HuH-7.5 (cell line): ENCODE measurements around the gene ARRB2.
"Not testable (repeated sequence)": the region's sequence is repeated elsewhere in the genome, so short reads cannot be mapped to it uniquely, and the experiment has no call there.

Experiments
- DNase-seq: peaks from one replicate; pipeline ENCODE4 v3.0.0; 2011; ENCODE audit warnings: low spot score

Gene ARRB2

DNA sequence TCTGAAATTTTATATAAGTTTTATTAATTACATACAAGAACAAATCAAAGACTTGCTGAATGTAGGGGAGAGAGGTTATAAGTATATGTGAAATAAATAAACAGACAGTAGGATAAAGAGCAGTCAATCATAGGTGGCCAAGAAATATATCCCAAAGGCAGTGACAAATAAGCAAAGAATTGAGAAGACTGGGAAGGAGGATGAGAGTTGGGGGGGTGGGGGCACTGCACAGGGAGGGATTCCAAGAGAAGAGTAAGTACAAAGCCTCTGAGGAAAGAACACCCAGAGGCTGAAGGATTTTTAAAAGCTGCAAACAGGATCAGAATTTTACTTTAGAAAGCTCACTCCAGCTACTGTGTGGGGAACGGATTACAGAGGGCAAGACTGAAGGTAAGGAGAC lies 9.3 kb upstream of the ARRB2 start:
- DNase-seq, result no peak

DNA sequence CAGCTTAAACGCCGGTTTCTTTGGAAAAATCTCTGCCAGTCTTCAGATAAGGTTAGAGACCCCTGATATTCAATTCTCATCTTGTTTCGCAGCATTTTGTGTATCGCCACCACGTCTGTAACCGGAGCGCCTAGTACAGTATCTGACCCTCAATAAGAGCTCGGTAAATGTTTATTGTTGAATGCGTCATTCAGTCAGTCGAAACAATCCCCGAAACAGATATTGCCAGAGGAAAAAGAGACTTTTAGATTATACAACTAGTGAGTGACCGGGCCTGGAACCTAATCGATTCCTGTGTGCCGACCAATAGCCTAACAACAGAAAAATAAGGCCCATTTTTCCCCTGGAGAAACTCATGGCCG lies 7.1 kb upstream of the ARRB2 start:
- no peak for DNase-seq

DNA sequence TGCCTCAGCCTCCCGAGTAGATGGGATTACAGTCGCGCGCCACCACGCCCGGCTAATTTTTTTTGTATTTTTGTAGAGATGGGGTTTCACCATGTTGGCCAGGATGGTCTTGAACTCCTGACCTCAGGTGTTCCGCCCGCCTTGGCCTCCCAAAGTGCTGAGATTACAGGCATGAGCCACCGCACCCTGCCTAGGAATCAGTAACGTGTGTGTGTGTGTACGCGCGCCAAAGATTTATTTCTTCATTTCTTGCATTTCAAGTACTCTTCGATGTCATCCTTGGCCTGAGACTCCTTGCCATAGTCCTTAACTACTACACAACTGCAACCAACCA lies 5.9 kb upstream of the ARRB2 start:
- DNase-seq, result not testable (repeated sequence)

DNA sequence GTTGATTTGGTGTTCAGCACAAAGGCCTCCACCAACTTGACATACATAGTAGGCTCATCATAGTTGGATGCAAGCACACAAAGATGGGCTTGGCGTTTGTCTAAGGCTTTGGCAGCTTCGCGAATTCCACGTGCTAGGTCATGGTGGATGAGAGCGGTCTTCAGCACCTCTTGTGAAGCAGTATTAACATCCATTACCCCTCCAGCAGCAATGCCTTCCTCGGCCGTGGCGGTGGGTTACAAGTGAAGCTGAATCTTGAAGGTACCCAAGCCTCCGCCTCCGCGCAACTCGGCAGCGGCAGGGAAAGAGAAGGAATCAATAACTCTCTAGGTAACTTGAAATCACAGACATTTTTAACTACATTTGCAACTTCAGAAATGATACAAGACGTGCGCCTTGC lies 5.4 kb upstream of the ARRB2 start:
- no peak for DNase-seq

DNA sequence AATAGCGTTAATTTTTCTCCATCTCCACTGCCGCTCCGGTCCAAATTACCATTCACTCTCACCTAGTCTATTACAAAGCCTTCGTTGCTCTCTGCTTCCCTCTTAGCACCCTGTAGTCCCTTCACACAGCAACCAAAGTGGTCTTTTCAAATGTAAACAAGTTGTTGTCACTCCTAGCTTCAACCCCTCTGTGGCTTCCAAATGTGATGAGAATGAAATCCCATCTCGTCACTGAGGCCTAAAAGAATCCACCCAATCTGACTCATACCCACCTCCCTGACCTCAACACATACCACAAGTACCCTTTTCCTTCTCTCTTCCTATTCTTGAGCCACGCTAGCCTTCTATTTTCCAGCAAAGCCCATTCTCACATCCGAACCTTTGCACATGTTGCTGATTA lies 4.3 kb upstream of the ARRB2 start:
- DNase-seq, result no peak

DNA sequence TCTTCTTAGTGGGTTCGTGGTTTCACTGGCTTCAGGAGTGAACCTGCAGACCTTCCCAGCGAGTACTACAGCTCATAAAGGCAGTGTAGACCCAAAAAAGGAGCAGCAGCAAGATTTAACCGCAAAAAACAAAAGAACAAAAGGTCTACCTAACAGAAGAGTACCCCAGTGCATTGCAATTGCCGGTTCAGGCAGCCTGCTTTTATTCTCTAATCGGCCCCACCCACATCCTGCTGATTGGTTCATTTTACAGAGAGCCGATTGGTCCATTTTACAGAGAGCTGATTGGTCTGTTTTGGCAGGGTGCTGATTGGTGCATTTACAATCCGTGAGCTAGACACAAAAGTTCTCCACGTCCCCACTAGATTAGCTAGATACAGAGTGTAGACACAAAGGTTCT lies 2.0 kb upstream of the ARRB2 start:
- DNase-seq, result no peak

DNA sequence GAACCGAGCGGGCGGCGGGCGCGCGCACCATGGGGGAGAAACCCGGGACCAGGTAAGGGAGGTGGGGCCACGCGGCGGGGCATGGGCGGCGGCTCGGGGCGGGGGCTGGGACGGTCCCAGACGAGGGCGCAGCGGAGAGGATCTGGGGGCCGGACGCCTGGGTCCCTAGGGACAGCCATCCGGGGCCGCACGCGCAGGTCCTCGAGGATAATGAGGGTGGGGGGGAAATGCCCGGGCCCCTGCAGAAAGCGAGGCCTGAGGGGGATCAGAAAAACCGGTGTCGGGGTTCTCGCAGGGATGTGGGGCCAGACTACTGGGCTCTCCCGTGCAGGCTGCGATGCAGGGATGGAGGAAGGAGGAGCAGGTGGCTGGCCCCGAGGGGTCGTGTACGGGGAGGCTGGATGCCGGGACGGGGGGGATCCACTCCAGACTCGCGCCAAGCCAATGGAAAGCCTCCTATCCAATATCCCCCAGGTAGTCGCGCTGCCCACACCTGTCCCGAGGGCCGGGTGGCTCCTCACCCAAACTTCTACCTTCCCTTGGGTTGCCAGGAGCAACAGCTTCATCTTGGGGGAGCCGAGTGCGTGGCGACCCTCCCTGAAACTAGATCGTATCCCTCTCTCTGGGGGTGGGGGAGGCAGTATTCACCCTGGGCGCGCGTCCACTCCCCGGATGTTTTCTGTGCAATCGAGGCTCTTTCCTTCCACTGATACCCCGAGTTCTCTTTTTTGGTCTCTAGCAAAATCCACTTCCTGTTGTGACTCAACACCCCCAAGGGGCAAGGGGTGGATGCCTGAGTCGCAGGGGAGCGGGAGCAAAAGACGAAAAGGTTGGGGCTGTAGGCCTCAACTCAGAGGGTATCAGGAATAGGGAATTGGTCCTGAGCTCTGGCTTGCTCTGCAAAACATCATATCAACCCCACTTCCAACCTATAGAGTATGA lies 532 bp downstream of the ARRB2 start:
- DNase-seq, result no peak

DNA sequence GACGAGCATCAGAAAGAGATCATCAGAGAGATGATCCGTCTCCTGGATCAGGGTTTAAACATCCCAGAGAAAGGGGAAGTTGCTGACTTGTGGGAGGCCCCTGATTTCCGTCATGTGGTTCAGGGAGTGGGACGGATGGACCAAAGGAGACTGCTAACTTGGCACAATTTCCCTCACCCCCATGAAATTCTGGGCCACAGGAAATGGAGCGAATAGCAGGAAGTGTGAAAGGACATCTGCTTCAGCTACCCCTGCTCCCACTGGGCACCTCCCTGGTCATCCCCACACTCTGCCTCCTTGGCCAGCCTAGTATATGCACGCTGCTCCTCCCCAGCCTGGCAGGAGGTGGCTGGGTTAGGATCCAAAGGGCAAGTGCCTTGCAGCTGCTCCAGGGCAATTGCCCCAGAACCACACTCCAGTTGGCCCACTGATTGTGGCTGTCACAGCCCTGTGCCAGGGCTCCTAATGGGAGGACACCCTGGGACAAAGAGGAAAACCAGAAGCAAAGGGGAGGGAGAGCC lies 1.3 kb downstream of the ARRB2 start:
- no peak for DNase-seq

DNA sequence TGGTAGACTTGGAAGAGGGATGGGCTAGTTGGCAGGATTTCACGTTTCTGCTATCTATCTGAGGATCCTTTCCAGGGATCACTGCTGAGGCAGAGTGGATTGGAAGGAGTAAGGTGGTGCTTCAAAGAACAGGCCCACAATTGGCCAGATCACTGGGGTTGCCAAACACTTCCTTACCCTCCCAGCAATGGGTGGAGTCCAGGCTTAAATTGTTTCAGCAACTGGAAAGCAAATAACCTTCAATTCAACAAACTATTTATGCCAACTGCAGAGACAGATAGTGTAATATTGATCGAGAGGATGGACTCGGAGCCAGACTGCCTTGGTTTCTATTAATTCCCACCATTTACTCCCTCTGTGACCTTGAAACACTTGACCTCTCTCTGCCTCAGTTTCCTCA lies 2.1 kb downstream of the ARRB2 start:
- no peak for DNase-seq

DNA sequence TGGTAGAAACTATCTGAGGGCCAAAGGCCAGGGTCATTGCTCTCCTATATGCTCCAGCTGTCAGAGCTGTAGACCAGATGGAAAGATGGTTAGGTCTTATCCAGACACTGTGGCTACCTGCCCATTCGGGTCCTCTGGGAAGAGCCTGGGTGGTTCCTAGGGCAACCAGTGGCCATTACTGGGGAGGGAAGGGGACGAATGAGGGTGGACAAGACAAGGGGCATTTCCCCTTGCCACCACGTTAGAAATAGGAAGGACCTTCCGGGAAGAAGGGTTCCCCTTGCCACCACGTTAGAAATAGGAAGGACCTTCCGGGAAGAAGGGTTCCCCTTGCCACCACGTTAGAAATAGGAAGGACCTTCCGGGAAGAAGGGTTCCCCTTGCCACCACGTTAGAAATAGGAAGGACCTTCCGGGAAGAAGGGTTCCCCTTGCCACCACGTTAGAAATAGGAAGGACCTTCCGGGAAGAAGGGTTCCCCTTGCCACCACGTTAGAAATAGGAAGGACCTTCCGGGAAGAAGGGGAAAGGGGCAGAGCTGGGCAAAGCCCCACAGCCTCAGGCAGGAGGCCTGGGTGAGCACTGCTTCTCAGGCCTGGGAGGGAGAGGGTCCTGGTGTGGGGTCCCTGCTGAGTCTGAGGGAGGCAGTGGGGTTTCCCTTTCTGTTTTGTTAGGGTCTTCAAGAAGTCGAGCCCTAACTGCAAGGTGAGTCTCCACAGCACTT lies 4.1 kb downstream of the ARRB2 start:
- DNase-seq, result not testable (repeated sequence)

DNA sequence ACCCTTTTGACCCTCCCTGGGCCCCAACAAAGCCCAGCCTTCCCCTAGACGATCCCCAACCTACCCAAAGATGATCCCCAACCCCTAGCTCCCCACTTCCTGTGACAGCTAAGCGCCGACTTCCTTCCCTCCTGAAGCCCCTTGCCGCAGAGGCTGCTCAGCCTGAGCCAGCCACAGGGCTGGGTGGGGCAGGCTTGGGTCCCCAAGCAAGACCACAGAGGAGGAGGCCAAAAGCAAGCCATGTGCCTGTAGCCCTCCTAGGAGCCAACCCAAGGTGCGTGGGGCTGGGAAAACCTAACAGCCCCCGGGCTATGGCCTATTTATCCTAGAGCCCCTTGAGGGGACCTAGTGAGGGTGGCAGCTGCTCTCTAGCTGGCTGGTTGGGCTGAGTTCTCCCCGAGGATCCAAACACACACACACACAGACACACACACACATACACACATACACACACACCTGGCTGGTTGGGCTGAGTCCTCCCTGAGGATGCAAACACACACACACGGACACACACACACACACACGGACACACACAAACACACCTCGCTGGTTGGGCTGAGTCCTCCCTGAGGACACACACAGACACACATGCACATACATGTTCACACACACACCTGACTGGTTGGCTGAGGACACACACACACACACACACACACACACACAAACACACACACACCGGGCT lies 4.8 kb downstream of the ARRB2 start:
- no peak for DNase-seq

DNA sequence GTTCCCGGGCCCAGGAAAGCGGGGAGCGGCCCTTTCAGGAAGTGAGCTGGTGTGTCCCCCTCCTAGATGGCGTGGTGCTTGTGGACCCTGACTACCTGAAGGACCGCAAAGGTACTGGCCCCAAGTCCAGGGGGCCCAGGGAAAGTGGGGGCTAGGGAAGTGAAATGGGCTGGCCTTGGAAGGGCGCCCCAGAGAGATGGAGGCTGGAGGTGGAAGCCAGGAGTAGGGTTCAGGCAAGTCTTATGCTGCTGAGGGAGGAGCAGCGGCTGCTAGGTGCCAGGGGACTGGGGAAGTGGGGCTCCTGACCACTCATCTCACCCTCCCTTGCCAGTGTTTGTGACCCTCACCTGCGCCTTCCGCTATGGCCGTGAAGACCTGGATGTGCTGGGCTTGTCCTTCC lies 5.6 kb downstream of the ARRB2 start:
- no peak for DNase-seq

DNA sequence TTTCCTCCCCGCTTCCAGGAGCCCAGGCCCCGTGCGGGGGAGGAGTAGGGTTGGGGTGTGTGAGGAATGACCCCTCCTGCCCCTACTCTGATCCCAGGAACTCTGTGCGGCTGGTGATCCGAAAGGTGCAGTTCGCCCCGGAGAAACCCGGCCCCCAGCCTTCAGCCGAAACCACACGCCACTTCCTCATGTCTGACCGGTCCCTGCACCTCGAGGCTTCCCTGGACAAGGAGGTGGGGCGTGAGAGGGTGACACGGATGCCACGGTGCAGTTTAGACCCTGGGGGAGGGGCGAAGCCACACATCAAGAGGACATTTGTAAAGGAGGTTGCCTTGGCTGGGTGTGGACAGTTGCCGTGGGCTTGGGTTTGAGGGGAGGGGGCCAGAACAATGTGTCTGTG lies 7.4 kb downstream of the ARRB2 start:
- no peak for DNase-seq

DNA sequence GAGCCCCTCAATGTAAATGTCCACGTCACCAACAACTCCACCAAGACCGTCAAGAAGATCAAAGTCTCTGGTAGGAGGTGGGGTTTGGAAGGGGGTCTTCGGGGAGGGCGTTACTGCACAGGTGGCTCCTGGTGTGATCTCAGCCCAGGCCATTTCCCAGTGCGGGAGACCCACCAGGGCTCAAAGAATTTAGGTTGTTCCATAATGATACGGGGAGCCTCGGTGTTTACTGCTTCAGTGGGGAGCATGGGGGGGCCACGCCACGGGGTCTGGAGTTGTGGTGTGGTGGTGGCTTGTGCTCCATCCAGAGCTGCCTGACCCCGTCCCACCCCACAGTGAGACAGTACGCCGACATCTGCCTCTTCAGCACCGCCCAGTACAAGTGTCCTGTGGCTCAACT lies 7.8 kb downstream of the ARRB2 start:
- no peak for DNase-seq

DNA sequence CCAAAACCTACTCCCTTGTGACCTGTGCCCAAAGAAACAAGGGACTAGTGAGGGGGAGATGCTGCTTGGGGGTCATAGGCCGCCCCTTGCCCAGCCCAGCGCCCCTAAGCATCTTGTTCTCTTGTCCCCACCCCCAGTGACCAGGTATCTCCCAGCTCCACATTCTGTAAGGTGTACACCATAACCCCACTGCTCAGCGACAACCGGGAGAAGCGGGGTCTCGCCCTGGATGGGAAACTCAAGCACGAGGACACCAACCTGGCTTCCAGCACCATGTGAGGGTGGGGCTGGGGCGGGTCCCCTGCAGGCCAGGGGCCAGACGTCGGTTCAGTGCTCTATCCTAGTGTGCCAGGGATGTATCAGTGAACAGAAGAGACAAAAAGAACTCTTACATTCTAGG lies 8.7 kb downstream of the ARRB2 start:
- no peak for DNase-seq

DNA sequence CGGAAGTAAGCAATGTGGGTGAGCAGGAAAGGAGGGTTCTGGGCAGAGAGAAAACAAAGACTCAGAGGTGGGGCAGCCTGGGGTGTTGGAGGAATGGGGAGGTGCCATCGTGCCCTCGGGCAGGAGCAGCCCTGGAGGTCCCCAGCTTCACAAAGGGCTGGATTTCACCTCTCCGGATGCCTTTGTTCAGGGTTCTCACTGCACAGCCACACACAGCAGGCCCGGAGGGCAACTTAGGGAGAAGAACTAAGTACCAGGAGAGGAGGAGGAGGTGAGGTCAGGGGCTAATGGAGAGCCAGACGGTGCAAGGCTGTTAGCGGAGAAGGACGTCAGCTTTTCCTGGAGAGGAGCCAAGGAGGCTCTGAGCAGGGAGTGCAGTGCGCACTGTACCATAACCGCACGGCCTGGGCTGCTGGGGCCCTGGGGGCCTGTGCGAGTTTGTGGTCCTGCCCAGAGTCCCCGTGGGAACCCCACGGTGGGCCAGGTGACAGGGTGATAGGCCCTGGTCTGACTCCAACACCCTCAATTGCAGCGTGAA lies 9.3 kb downstream of the ARRB2 start:
- no peak for DNase-seq

DNA sequence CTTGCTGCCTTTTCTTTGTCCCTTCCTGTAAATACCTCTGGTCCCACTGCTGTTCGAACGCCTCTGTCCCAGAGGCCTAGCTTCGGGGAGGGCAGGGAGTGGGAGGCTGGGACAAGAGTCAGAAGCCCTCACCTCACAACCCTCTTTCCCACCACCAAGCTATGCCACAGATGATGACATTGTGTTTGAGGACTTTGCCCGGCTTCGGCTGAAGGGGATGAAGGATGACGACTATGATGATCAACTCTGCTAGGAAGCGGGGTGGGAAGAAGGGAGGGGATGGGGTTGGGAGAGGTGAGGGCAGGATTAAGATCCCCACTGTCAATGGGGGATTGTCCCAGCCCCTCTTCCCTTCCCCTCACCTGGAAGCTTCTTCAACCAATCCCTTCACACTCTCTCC lies 10.4 kb downstream of the ARRB2 start:
- peak; percentile 49 for DNase-seq

DNA sequence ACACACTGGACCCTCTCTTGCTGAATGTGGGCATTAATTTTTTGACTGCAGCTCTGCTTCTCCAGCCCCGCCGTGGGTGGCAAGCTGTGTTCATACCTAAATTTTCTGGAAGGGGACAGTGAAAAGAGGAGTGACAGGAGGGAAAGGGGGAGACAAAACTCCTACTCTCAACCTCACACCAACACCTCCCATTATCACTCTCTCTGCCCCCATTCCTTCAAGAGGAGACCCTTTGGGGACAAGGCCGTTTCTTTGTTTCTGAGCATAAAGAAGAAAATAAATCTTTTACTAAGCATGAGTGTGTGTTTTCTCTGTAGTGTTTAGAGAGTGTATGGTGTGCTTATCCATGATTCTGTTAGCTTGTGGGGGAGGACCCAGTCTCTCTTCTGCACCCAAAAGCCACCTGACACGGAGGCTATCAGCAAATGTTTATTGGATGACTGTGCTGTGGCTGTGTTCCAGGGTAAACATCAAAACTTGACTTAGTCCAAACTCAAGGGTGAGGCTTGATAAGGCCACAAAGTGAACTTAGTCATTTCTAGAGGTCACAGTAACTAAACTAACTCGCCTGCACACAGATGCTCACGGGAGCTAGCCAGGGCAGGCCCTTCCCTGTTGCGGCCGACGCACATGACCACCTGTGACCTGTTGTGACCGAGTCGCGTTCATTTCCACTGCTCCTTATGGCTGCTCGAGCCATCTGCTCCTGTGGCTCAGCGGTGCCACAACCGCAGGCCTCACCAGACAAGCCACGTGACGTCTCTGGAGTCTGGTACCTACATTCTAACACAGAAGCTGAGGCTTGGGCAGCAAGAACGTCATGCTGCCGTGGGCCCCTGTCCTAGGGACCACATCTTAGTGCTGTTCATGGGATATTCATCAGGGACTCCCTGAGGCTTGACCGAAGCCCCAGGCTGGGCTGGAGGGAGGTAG lies 11.0 kb downstream of the ARRB2 start:
- DNase-seq, result peak; percentile 62

DNA sequence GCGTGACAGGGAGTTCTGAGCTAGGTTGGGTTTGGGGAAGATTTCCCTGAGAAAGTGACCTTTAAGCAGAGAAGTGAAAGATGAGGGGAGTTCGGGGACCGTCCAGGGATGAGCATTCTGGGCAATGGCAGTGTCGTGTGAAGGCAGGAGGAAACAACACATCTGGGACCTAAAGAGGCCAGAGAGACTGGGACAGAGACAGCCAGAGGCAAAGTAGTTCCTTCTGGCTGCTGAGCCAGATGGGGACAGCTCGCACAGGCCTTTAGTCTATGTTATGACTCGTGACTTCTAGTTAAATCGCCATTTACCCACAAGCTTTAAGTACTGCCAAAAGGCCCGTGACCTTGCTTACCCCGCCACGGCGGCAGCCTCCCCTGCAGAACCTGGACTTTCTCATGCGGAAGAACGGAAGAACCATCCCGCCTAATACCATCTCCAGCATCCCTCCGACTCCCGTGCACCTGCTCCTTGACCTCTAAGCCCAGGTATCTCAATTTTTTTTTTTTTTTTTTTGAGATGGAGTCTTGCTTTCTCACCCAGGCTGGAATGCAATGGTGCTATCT lies 12.3 kb downstream of the ARRB2 start:
- DNase-seq, result no peak

DNA sequence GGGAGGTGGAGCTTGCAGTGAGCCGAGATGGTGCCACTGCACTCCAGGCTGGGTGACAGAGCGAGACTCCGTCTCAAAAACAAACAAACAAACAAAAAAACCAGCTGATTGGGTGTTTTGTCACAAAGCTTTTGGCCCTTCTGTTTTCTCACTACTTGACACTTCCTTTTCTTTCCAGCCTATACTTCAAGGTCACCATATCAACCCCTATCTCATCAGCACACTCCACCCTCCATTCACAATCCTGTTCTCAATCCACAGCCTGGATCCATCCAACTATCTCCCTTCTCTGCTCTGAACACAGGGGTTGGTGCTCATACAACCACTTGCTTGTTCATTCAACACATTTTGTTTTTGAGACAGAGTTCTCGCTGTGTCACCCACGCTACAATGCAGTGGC lies 14.2 kb downstream of the ARRB2 start:
- DNase-seq, result no peak

DNA sequence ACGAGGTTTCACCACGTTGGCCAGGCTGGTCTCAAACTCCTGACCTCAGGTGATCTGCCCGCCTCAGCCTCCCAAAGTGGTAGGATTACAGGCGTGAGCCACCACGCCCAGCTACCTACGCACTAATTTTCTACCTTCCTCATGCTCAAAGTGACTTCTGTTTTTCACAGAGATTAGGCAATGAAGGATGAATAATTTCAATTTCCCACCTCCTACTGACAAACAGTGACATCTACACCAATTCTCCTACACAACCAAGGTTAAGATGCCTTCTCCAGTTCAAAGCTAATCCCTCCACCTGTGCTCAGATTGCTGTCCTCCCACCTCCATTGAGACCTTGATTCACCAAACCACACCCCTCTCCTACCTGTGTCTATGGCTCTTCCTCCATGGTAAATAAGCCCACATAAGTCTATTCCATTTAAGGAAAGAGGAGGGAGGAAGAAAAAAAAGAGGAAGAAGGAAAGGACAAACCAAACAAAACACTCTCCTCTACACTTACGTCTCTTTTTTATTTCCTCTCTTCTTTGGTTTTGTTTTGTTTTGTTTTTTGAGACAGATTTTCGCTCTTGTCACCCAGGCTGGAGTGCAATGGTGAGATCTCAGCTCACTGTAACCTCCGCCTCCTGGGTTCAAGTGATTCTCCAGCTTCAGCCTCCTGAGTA lies 15.3 kb downstream of the ARRB2 start:
- no peak for DNase-seq
